ENCODE results near the gene PTPRM.

GRCh38 chr18:8333961-8334360 is 766.8 kb downstream of the PTPRM start:
- TF ChIP-seq SUZ12 (IDR thresholded peaks at IDR 0.05; ENCODE audit: extremely low read depth, insufficient read depth, insufficient read length) (no peak), ZNF274 (IDR thresholded peaks at IDR 0.05; ENCODE audit: low read depth, low read length) (no peak), YY1 (IDR thresholded peaks at IDR 0.05; ENCODE audit: insufficient read depth, insufficient read length) (no peak)
